Neural progenitor cell (in vitro differentiated cells): ENCODE data around the gene TMEM131L. TPM values are rescaled to one million over a fixed set of nuclear protein-coding genes. Genes with fewer than 3 reads are reported as not detected.

Experiments
- DNase-seq: peaks from one replicate; pipeline ENCODE4 v3.0.0-alpha.2; 2016; ENCODE audit warnings: low spot score
- H2AFZ ChIP-seq: fragments of 200-600 bp; sonication (generic); replicated peaks from 2 replicates; pipeline ENCODE4 v1.6.1; 2016; ENCODE audit warnings: antibody characterized with exemption
- H3F3A ChIP-seq: fragments of 200-600 bp; sonication (generic); 2 replicates; pipeline ENCODE4 v1.6.1; 2016; ENCODE audit warnings: antibody characterized with exemption, low read depth
- H3K27ac ChIP-seq: fragments of 200-600 bp; sonication (generic); 2 replicates; pipeline ENCODE4 v1.5.1; 2016; ENCODE audit warnings: mild to moderate bottlenecking
- H3K27me3 ChIP-seq: fragments of 200-600 bp; sonication (generic); 2 replicates; pipeline ENCODE4 v1.6.1; 2016; ENCODE audit warnings: mild to moderate bottlenecking, moderate library complexity
- H3K36me3 ChIP-seq: fragments of 200-600 bp; sonication (generic); 2 replicates; pipeline ENCODE4 v1.5.1; 2016
- H3K4me1 ChIP-seq: fragments of 200-600 bp; sonication (generic); 2 replicates; pipeline ENCODE4 v1.6.1; 2016; ENCODE audit warnings: mixed run types
- H3K4me2 ChIP-seq: fragments of 200-600 bp; sonication (generic); 2 replicates; pipeline ENCODE4 v1.6.1; 2016
- H3K4me3 ChIP-seq: fragments of 200-600 bp; sonication (generic); 2 replicates; pipeline ENCODE4 v1.5.1; 2016
- H3K79me2 ChIP-seq: fragments of 200-600 bp; sonication (generic); 2 replicates; pipeline ENCODE4 v1.6.1; 2016; ENCODE audit warnings: low read depth
- H3K9ac ChIP-seq: fragments of 200-600 bp; sonication (generic); 2 replicates; pipeline ENCODE4 v1.6.1; 2016
- H3K9me3 ChIP-seq: fragments of 200-600 bp; sonication (generic); 2 replicates; pipeline ENCODE4 v1.5.1; 2016; ENCODE audit warnings: low read depth
- H4K20me1 ChIP-seq: fragments of 200-600 bp; sonication (generic); 2 replicates; pipeline ENCODE4 v1.6.1; 2016; ENCODE audit warnings: low read depth
- H3K27ac Mint-ChIP-seq: 3 replicates; pipeline ENCODE4 v1.8.0; 2021; ENCODE audit warnings: mixed read lengths
- H3K27me3 Mint-ChIP-seq: 2 replicates; pipeline ENCODE4 v1.8.0; 2022; ENCODE audit warnings: low read depth, mild to moderate bottlenecking, inconsistent platforms, moderate library complexity, mixed read lengths; ENCODE audit not compliant: insufficient read depth
- H3K36me3 Mint-ChIP-seq: 3 replicates; pipeline ENCODE4 v1.8.0; 2021; ENCODE audit warnings: mixed read lengths
- H3K4me1 Mint-ChIP-seq: 3 replicates; pipeline ENCODE4 v1.8.0; 2021; ENCODE audit warnings: mixed read lengths
- H3K4me3 Mint-ChIP-seq: 3 replicates; pipeline ENCODE4 v1.8.0; 2021; ENCODE audit warnings: mild to moderate bottlenecking, moderate library complexity, mixed read lengths
- H3K9me3 Mint-ChIP-seq: 3 replicates; pipeline ENCODE4 v1.8.0; 2020; ENCODE audit warnings: mixed read lengths
- CTCF ChIP-seq: fragments of 200-600 bp; sonication (generic); IDR thresholded peaks from 2 replicates; pipeline ENCODE4 v1.5.1; 2017; ENCODE audit warnings: antibody characterized with exemption, mild to moderate bottlenecking
- EZH2 ChIP-seq: fragments of 200-600 bp; sonication (generic); IDR thresholded peaks from 2 replicates; pipeline ENCODE4 v1.6.1; 2017; ENCODE audit warnings: antibody characterized with exemption, mild to moderate bottlenecking, moderate library complexity
- EZH2phosphoT487 ChIP-seq: fragments of 200-600 bp; sonication (generic); IDR thresholded peaks from 2 replicates; pipeline ENCODE4 v1.6.1; 2017; ENCODE audit warnings: antibody characterized with exemption
- total RNA-seq: library from RNA; depleted of rRNA; stranded (reverse); fragments of >200 nt; gene quantifications from 2 replicates; pipeline ENCODE4 v1.2.3, GENCODE V29; 2015; ENCODE audit warnings: low replicate concordance

The TMEM131L gene
- total RNA-seq, 1 donor from 2014 or later = 14.8 TPM

- Histone ChIP-seq H3K9me3 (no peaks in the 10 kb centered on the region), H3K4me2 (no peak overlapping the region), H3K36me3 (no peaks in the 10 kb centered on the region), H2AFZ (no peak overlapping the region), H3K79me2 (no peaks in the 10 kb centered on the region), H3K4me1 (peaks cover 7% of the 10 kb centered on the region), H3F3A (peaks cover 5% of the 10 kb centered on the region), H3K27ac (no peak overlapping the region), H3K27me3 (no peaks in the 10 kb centered on the region), H3K4me3 (no peak overlapping the region), H4K20me1 (no peaks in the 10 kb centered on the region), H3K9ac (no peak overlapping the region)
- no peak overlapping the region for H3K27ac Mint-ChIP-seq
- peaks cover 13% of the 10 kb centered on the region for H3K4me1 Mint-ChIP-seq
- no peak for DNase-seq
- peaks cover 2% of the 10 kb centered on the region for H3K27me3 Mint-ChIP-seq
- no peak overlapping the region for H3K4me3 Mint-ChIP-seq
- H3K9me3 Mint-ChIP-seq = no peaks in the 10 kb centered on the region
- TF ChIP-seq EZH2phosphoT487 = no peak
- no peak for TF ChIP-seq CTCF
- TF ChIP-seq EZH2 = no peak
- no peaks in the 10 kb centered on the region for H3K36me3 Mint-ChIP-seq
Observed at GRCh38 chr4:153421941-153422340, 44.2 kb upstream of the TMEM131L start.

- Histone ChIP-seq H2AFZ (no peak overlapping the region), H3K27ac (no peak overlapping the region), H4K20me1 (no peaks in the 10 kb centered on the region), H3K4me2 (no peak overlapping the region), H3K79me2 (no peaks in the 10 kb centered on the region), H3K36me3 (no peaks in the 10 kb centered on the region), H3K4me3 (no peak overlapping the region), H3K9me3 (no peaks in the 10 kb centered on the region), H3K9ac (no peak overlapping the region), H3F3A (no peaks in the 10 kb centered on the region), H3K27me3 (no peaks in the 10 kb centered on the region), H3K4me1 (no peaks in the 10 kb centered on the region)
- Mint-ChIP-seq H3K27ac (no peak overlapping the region), H3K4me3 (no peak overlapping the region), H3K36me3 (no peaks in the 10 kb centered on the region), H3K27me3 (peaks cover 7% of the 10 kb centered on the region), H3K4me1 (peaks cover 15% of the 10 kb centered on the region), H3K9me3 (no peaks in the 10 kb centered on the region)
- TF ChIP-seq EZH2 (no peak), EZH2phosphoT487 (no peak), CTCF (no peak)
- DNase-seq = no peak
Observed at GRCh38 chr4:153426207-153426885, 39.8 kb upstream of the TMEM131L start.

DNA sequence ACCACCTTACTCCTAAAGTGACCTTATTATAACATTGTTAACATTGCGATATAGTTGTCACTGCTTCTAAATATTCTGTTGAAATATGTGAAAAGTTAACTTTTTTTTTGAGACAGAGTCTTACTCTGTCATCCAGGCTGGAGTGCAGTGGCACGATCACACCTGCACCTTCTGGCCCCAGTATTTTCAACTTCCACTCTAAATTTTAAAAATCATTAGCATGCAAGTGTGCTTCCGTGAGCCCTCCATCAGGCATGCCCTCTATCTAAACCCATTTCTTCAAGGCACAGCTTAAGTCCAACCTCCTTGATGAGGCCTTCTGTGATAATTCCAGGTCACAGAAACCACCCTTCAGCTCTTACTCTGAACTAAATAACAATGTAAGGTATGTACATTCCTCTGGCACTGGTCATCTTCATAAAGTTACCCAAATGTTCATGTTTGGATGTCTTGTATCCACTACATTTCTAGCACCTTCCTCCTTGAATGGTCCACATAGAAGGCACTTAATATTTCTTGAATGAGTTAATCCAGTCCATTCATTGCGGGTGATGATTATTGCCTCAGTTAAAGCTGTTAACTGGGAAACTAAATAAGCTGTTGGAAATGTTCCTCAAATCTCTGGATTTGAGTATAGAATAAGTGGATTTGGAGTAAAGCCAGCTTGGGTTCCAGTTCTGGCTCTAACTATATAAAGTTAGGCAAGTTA, 38.6 kb upstream of the TMEM131L start:
- no peak overlapping the region for H3K27ac ChIP-seq
- no peaks in the 10 kb centered on the region for H4K20me1 ChIP-seq
- H3K36me3 ChIP-seq = no peaks in the 10 kb centered on the region
- H3K4me3 Mint-ChIP-seq = no peak overlapping the region
- peaks cover 7% of the 10 kb centered on the region for H3K27me3 Mint-ChIP-seq
- H3K4me3 ChIP-seq = no peak overlapping the region
- no peaks in the 10 kb centered on the region for H3F3A ChIP-seq
- H3K36me3 Mint-ChIP-seq = no peaks in the 10 kb centered on the region
- no peak overlapping the region for H3K9ac ChIP-seq
- H3K4me2 ChIP-seq = no peak overlapping the region
- H2AFZ ChIP-seq = no peak overlapping the region
- H3K4me1 Mint-ChIP-seq = peaks cover 15% of the 10 kb centered on the region
- no peaks in the 10 kb centered on the region for H3K9me3 Mint-ChIP-seq
- H3K27me3 ChIP-seq = no peaks in the 10 kb centered on the region
- H3K4me1 ChIP-seq = no peaks in the 10 kb centered on the region
- no peak for TF ChIP-seq CTCF
- no peak for TF ChIP-seq EZH2
- TF ChIP-seq EZH2phosphoT487 = no peak
- no peak for DNase-seq
- H3K79me2 ChIP-seq = no peaks in the 10 kb centered on the region
- H3K27ac Mint-ChIP-seq = no peak overlapping the region
- H3K9me3 ChIP-seq = no peaks in the 10 kb centered on the region
